Colonic mucosa (tissue), 4 donors: ENCODE data around the gene TP53. TPM values are rescaled to one million over a fixed set of nuclear protein-coding genes. Genes with fewer than 3 reads are reported as not detected.

Source experiments
- DNase-seq: peaks from one replicate; pipeline ENCODE4 v3.0.0-alpha.2; 2020
- H3K27ac ChIP-seq: fragments of 200-600 bp; one replicate; pipeline ENCODE4 v1.8.0; 2021
- H3K27me3 ChIP-seq: fragments of 200-600 bp; one replicate; pipeline ENCODE4 v1.8.0; 2021
- H3K36me3 ChIP-seq: fragments of 200-600 bp; one replicate; pipeline ENCODE4 v1.8.0; 2021
- H3K4me1 ChIP-seq: fragments of 200-600 bp; one replicate; pipeline ENCODE4 v1.8.0; 2021; ENCODE audit warnings: mild to moderate bottlenecking
- H3K4me3 ChIP-seq: fragments of 200-600 bp; one replicate; pipeline ENCODE4 v1.8.0; 2021
- H3K9ac ChIP-seq, 2 donors: one replicate each; pipeline ENCODE4 v1.7.0; 2013; ENCODE audit warnings: control low read depth in 2 of 2, low read depth in 2 of 2, low read length in 2 of 2
- H3K9me3 ChIP-seq: fragments of 200-600 bp; one replicate; pipeline ENCODE4 v1.8.0; 2021
- CTCF ChIP-seq: fragments of 200-600 bp; IDR thresholded peaks from one replicate; pipeline ENCODE4 v1.8.0; 2022; ENCODE audit warnings: antibody characterized with exemption, mild to moderate bottlenecking
- intact Hi-C: fragments of 100-400 bp; cut with DNase I; formaldehyde crosslinking; loops from one replicate; pipeline ENCODE4 v1.14.1; 2022
- total RNA-seq, 2 donors: library from RNA; stranded (reverse); fragmentation: NEBNext Ultra II Directional in 1 of 2; extraction: Animal tissue kit (Norgen Biotek cat#: 25700) in 1 of 2; gene quantifications; one replicate each; pipeline ENCODE4 v1.2.1, GENCODE V29; 2021
- donor health status: healthy.
- donor health status: DM: no; HTN: no; CAD: no.
- donor health status: DM: no; HTN: no; CAD: no.

TP53 gene
- total RNA-seq, 2 donors from 2014 or later = 64.3 to 90.0 TPM

- TF ChIP-seq CTCF = no peak
- no peaks in the 10 kb centered on the region for H3K36me3 ChIP-seq
- peaks cover 15% of the 10 kb centered on the region for H3K27me3 ChIP-seq
- no peak overlapping the region for H3K4me3 ChIP-seq
- H3K9me3 ChIP-seq = no peaks in the 10 kb centered on the region
- no peaks in the 10 kb centered on the region for H3K4me1 ChIP-seq
- intact Hi-C loops = no loop called here
- H3K9ac ChIP-seq = no peak overlapping the region
- DNase-seq = no peak
- no peak overlapping the region for H3K27ac ChIP-seq
Measured at GRCh38 chr17:7655541-7655840, 31.8 kb downstream of the TP53 start.

- intact Hi-C loops = no loop called here
Measured at GRCh38 chr17:7654832-7655540, 32.3 kb downstream of the TP53 start.

GRCh38 chr17:7652388-7653356 lies 34.6 kb downstream of the TP53 start:
- H3K4me3 ChIP-seq = no peak overlapping the region

More at GRCh38 chr17:7654832-7655540, 32.3 kb downstream of the TP53 start:
- Histone ChIP-seq H3K27me3 (peaks cover 20% of the 10 kb centered on the region), H3K27ac (no peak overlapping the region), H3K36me3 (no peaks in the 10 kb centered on the region), H3K9ac (no peak overlapping the region), H3K9me3 (no peaks in the 10 kb centered on the region), H3K4me1 (no peaks in the 10 kb centered on the region), H3K4me3 (no peak overlapping the region)
- TF ChIP-seq CTCF = no peak
- DNase-seq = no peak

GRCh38 chr17:7651665-7652387 lies 35.5 kb downstream of the TP53 start:
- peak overlapping the region; percentile 39 for H3K4me3 ChIP-seq
- intact Hi-C loops = no loop called here
- H3K27ac ChIP-seq = no peak overlapping the region
- H3K9me3 ChIP-seq = no peaks in the 10 kb centered on the region
- no peak for DNase-seq
- H3K36me3 ChIP-seq = no peaks in the 10 kb centered on the region
- peak overlapping the region in 1 of 2 donors; percentile 18 for H3K9ac ChIP-seq
- peaks cover 21% of the 10 kb centered on the region for H3K27me3 ChIP-seq
- no peak for TF ChIP-seq CTCF
- no peaks in the 10 kb centered on the region for H3K4me1 ChIP-seq

More at GRCh38 chr17:7652388-7653356, 34.6 kb downstream of the TP53 start:
- DNase-seq = no peak
- H3K27me3 ChIP-seq = peaks cover 21% of the 10 kb centered on the region
- no peaks in the 10 kb centered on the region for H3K36me3 ChIP-seq
- intact Hi-C loops = no loop called here
- H3K4me1 ChIP-seq = no peaks in the 10 kb centered on the region
- no peak overlapping the region for H3K9ac ChIP-seq
- no peak overlapping the region for H3K27ac ChIP-seq
- no peaks in the 10 kb centered on the region for H3K9me3 ChIP-seq
- TF ChIP-seq CTCF = no peak

GRCh38 chr17:7651097-7651664 lies 36.1 kb downstream of the TP53 start:
- Histone ChIP-seq H3K27me3 (peaks cover 21% of the 10 kb centered on the region), H3K4me3 (peak overlapping the region; percentile 39), H3K27ac (no peak overlapping the region), H3K9me3 (no peaks in the 10 kb centered on the region), H3K4me1 (no peaks in the 10 kb centered on the region), H3K36me3 (no peaks in the 10 kb centered on the region), H3K9ac (peak overlapping the region in 1 of 2 donors; percentile 18)
- DNase-seq = no peak
- no peak for TF ChIP-seq CTCF
- intact Hi-C loops = no loop called here
